ENCODE results near the gene GLP2R.

Gene GLP2R

DNA sequence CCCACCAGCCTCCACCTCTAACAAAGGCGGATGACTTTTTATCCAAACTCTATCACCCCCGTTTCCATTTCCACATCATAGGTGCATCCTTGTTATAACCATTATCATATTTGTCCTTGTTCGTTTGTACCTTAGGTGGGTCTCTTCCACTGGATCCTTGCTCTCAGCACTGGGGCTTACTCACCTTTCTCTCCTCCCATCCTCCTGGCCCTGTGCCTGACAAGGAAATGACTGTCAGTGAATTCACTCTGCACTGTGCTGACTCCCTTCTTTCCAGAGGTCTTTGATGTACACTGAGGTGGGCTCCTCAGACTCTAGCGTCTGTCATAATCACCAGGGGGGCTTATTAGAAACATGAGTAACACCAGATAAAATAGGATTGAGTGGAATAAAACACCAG lies 7.0 kb upstream of the GLP2R start:
- TF ChIP-seq, protein P1, sequence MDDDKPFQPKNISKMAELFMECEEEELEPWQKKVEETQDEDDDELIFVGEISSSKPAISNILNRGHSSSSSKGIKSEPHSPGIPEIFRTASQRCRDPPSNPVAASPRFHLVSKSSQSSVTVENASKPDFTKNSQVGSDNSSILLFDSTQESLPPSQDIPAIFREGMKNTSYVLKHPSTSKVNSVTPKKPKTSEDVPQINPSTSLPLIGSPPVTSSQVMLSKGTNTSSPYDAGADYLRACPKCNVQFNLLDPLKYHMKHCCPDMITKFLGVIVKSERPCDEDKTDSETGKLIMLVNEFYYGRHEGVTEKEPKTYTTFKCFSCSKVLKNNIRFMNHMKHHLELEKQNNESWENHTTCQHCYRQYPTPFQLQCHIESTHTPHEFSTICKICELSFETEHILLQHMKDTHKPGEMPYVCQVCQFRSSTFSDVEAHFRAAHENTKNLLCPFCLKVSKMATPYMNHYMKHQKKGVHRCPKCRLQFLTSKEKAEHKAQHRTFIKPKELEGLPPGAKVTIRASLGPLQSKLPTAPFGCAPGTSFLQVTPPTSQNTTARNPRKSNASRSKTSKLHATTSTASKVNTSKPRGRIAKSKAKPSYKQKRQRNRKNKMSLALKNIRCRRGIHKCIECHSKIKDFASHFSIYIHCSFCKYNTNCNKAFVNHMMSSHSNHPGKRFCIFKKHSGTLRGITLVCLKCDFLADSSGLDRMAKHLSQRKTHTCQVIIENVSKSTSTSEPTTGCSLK (tag by site-specific recombination; IDR thresholded peaks at IDR 0.05) = no peak
- TF ChIP-seq ZNF558 (tag by site-specific recombination; IDR thresholded peaks at IDR 0.05) (no peak), ZNF10 (tag by site-specific recombination; IDR thresholded peaks at IDR 0.05) (no peak), HOXA7 (CRISPR knock-in tag; IDR thresholded peaks at IDR 0.05; ENCODE audit: borderline replicate concordance) (no peak), ZNF624 (tag by site-specific recombination; IDR thresholded peaks at IDR 0.05) (no peak), ZNF571 (tag by site-specific recombination; IDR thresholded peaks at IDR 0.05) (no peak), ZBTB7A (tag by site-specific recombination; IDR thresholded peaks at IDR 0.05; ENCODE audit: low read depth) (no peak)
- TF ChIP-seq, protein P2, sequence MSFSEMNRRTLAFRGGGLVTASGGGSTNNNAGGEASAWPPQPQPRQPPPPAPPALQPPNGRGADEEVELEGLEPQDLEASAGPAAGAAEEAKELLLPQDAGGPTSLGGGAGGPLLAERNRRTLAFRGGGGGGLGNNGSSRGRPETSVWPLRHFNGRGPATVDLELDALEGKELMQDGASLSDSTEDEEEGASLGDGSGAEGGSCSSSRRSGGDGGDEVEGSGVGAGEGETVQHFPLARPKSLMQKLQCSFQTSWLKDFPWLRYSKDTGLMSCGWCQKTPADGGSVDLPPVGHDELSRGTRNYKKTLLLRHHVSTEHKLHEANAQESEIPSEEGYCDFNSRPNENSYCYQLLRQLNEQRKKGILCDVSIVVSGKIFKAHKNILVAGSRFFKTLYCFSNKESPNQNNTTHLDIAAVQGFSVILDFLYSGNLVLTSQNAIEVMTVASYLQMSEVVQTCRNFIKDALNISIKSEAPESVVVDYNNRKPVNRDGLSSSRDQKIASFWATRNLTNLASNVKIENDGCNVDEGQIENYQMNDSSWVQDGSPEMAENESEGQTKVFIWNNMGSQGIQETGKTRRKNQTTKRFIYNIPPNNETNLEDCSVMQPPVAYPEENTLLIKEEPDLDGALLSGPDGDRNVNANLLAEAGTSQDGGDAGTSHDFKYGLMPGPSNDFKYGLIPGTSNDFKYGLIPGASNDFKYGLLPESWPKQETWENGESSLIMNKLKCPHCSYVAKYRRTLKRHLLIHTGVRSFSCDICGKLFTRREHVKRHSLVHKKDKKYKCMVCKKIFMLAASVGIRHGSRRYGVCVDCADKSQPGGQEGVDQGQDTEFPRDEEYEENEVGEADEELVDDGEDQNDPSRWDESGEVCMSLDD (tag by site-specific recombination; IDR thresholded peaks at IDR 0.05) = no peak
- TF ChIP-seq, protein P3, sequence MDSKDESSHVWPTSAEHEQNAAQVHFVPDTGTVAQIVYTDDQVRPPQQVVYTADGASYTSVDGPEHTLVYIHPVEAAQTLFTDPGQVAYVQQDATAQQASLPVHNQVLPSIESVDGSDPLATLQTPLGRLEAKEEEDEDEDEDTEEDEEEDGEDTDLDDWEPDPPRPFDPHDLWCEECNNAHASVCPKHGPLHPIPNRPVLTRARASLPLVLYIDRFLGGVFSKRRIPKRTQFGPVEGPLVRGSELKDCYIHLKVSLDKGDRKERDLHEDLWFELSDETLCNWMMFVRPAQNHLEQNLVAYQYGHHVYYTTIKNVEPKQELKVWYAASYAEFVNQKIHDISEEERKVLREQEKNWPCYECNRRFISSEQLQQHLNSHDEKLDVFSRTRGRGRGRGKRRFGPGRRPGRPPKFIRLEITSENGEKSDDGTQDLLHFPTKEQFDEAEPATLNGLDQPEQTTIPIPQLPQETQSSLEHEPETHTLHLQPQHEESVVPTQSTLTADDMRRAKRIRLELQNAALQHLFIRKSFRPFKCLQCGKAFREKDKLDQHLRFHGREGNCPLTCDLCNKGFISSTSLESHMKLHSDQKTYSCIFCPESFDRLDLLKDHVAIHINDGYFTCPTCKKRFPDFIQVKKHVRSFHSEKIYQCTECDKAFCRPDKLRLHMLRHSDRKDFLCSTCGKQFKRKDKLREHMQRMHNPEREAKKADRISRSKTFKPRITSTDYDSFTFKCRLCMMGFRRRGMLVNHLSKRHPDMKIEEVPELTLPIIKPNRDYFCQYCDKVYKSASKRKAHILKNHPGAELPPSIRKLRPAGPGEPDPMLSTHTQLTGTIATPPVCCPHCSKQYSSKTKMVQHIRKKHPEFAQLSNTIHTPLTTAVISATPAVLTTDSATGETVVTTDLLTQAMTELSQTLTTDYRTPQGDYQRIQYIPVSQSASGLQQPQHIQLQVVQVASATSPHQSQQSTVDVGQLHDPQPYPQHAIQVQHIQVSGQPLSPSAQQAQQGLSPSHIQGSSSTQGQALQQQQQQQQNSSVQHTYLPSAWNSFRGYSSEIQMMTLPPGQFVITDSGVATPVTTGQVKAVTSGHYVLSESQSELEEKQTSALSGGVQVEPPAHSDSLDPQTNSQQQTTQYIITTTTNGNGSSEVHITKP (tag by site-specific recombination; IDR thresholded peaks at IDR 0.05) = no peak
- Histone ChIP-seq H3K4me3 (ENCODE audit: low read depth, low read length) (no peak overlapping the region), H3K36me3 (ENCODE audit: control insufficient read depth in 2 of 2, insufficient read depth in 1 of 2, low read length in 2 of 2) (no peaks in the 10 kb centered on the region), H3K27ac (ENCODE audit: extremely low read depth, low read depth, low read length) (no peak overlapping the region), H3K9me3 (ENCODE audit: control insufficient read depth, insufficient read depth, low read depth, low read length) (no peaks in the 10 kb centered on the region), H3K4me1 (ENCODE audit: control insufficient read depth, insufficient read depth, low read length) (no peaks in the 10 kb centered on the region)
- ChIA-PET CTCF (no interaction called here), POLR2A (no interaction called here)

DNA sequence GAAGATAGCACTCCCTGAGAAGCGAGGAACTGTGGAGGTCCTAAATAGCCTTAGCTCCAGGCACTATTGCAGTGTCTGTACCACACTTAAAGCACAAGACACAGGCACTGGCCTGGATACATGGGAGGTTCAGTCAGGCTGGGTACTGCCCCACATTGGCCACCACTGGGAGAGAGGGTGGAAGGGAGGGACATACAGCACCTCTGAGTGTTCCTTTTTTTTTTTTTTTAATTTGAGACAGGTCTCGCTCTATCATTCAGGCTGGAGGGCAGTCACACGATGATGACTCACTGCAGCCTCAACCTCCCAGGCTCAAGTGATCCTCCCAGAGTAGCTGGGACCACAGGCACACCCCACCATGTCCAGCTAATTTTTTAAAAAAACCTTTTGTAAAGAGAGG lies 5.3 kb upstream of the GLP2R start:
- TF ChIP-seq, protein P1 (tag by site-specific recombination; IDR thresholded peaks at IDR 0.05) = no peak
- TF ChIP-seq ZBTB20 (tag by site-specific recombination; IDR thresholded peaks at IDR 0.05) (no peak), GLIS1 (tag by site-specific recombination; IDR thresholded peaks at IDR 0.05) (peak; percentile 24; the same call in 1 of the 2 replicates), ZSCAN30 (tag by site-specific recombination; IDR thresholded peaks at IDR 0.05) (no peak)
- TF ChIP-seq, protein P4, sequence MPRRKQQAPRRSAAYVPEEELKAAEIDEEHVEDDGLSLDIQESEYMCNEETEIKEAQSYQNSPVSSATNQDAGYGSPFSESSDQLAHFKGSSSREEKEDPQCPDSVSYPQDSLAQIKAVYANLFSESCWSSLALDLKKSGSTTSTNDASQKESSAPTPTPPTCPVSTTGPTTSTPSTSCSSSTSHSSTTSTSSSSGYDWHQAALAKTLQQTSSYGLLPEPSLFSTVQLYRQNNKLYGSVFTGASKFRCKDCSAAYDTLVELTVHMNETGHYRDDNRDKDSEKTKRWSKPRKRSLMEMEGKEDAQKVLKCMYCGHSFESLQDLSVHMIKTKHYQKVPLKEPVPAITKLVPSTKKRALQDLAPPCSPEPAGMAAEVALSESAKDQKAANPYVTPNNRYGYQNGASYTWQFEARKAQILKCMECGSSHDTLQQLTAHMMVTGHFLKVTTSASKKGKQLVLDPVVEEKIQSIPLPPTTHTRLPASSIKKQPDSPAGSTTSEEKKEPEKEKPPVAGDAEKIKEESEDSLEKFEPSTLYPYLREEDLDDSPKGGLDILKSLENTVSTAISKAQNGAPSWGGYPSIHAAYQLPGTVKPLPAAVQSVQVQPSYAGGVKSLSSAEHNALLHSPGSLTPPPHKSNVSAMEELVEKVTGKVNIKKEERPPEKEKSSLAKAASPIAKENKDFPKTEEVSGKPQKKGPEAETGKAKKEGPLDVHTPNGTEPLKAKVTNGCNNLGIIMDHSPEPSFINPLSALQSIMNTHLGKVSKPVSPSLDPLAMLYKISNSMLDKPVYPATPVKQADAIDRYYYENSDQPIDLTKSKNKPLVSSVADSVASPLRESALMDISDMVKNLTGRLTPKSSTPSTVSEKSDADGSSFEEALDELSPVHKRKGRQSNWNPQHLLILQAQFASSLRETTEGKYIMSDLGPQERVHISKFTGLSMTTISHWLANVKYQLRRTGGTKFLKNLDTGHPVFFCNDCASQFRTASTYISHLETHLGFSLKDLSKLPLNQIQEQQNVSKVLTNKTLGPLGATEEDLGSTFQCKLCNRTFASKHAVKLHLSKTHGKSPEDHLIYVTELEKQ (tag by site-specific recombination; IDR thresholded peaks at IDR 0.05; ENCODE audit: borderline replicate concordance) = no peak
- ChIA-PET CTCF (interaction anchor here (0.6 to 1.3 kb wide), 2 partner anchors 18 to 75 kb away, joined by 5 read pairs; no protein-coding TSS in a partner anchor), POLR2A (no interaction called here)
- no peaks in the 10 kb centered on the region for H3K4me1 ChIP-seq (ENCODE audit: control insufficient read depth, insufficient read depth, low read length)
- H3K27ac ChIP-seq (ENCODE audit: extremely low read depth, low read depth, low read length) = no peak overlapping the region
- no peaks in the 10 kb centered on the region for H3K36me3 ChIP-seq (ENCODE audit: control insufficient read depth in 2 of 2, insufficient read depth in 1 of 2, low read length in 2 of 2)
- H3K9me3 ChIP-seq (ENCODE audit: control insufficient read depth, insufficient read depth, low read depth, low read length) = no peaks in the 10 kb centered on the region
- no peak overlapping the region for H3K4me3 ChIP-seq (ENCODE audit: low read depth, low read length)
